Right lobe of liver (tissue), 6 donors: ENCODE measurements around the gene SPPL2A. TPM values are rescaled to one million over a fixed set of nuclear protein-coding genes. Genes with fewer than 3 reads are reported as not detected.

ENCODE experiments used
- ATAC-seq, 4 donors: fragments of 200-7000 bp; cut with Tn5 transposase; one replicate each; pipeline ENCODE4 v1.9.1; 2020; ENCODE audit warnings: mild to moderate bottlenecking in 4 of 4, moderate library complexity in 4 of 4
- DNase-seq, 3 donors: peaks; one replicate each; pipeline ENCODE4 v3.0.0-alpha.2; 2020
- H3K27ac ChIP-seq, 3 donors: fragments of 200-600 bp; one replicate each; pipeline ENCODE4 v1.8.0; 2022
- H3K27me3 ChIP-seq, 2 donors: fragments of 200-600 bp; one replicate each; pipeline ENCODE4 v1.8.0; 2022
- H3K36me3 ChIP-seq, 4 donors: fragments of 200-600 bp; sonication (generic) in 1 of 4; one replicate each; pipeline versions ENCODE4 v1.5.1 to v1.8.0; 2017 to 2022; ENCODE audit warnings: control low read depth in 1 of 4
- H3K4me1 ChIP-seq, 4 donors: fragments of 200-600 bp; sonication (generic) in 1 of 4; one replicate each; pipeline versions ENCODE4 v1.5.1 to v1.8.0; 2017 to 2022; ENCODE audit warnings: control low read depth in 1 of 4
- H3K4me3 ChIP-seq, 3 donors: fragments of 200-600 bp; one replicate each; pipeline ENCODE4 v1.8.0; 2022
- H3K9me3 ChIP-seq, 4 donors: fragments of 200-600 bp; sonication (generic) in 1 of 4; one replicate each; pipeline versions ENCODE4 v1.5.1 to v1.8.0; 2017 to 2022; ENCODE audit warnings: control low read depth in 1 of 4
- CTCF ChIP-seq, 4 donors: fragments of 200-600 bp in 3 of 4; fragments of 450-650 bp in 1 of 4; IDR thresholded peaks; one replicate each; pipeline versions ENCODE4 v1.5.1 to v1.8.0; 2016 to 2022; ENCODE audit warnings: antibody characterized with exemption in 4 of 4, mild to moderate bottlenecking in 2 of 4
- POLR2A ChIP-seq: fragments of 450-650 bp; IDR thresholded peaks from one replicate; pipeline ENCODE4 v1.6.1; 2017; ENCODE audit warnings: antibody characterized with exemption, mild to moderate bottlenecking
- whole genome bisulfite sequencing: methylation state at CpG from one replicate; pipeline ENCODE4 v1.1.6; 2018; ENCODE audit warnings: low coverage, low lambda C conversion rate; ENCODE audit not compliant: insufficient coverage; ENCODE audit errors: missing lambda C conversion rate; 5-methylcytosine and 5-hydroxymethylcytosine counted together
- intact Hi-C, 2 donors: fragments of 100-400 bp; cut with DNase I; formaldehyde crosslinking; loops; one replicate each; pipeline versions ENCODE4 v1.11.2 to v1.14.1; 2022
- total RNA-seq, 6 experiments: library from RNA; depleted of rRNA in 2 of 6; stranded (reverse); fragments of >200 nt in 2 of 6; fragmentation: NEBNext Ultra II Directional in 3 of 6; extraction: Animal tissue kit (Norgen Biotek cat#: 25700) in 3 of 6; gene quantifications; one replicate each; pipeline versions ENCODE4 v1.1.0 to v1.2.4, GENCODE V29; 2016 to 2023
- donor health status: DM: no; HTN: yes; CAD: no.
- donor health status: DM: no; HTN: no; CAD: no.
- donor health status: DM: no; HTN: no; CAD: no.
- donor health status: DM: no; HTN: yes; CAD: no.
- donor health status: DM: no; HTN: yes; CAD: no.

Gene SPPL2A
- total RNA-seq, 6 experiments from 2014 or later = 94.0 to 239 (median 120) TPM

DNA sequence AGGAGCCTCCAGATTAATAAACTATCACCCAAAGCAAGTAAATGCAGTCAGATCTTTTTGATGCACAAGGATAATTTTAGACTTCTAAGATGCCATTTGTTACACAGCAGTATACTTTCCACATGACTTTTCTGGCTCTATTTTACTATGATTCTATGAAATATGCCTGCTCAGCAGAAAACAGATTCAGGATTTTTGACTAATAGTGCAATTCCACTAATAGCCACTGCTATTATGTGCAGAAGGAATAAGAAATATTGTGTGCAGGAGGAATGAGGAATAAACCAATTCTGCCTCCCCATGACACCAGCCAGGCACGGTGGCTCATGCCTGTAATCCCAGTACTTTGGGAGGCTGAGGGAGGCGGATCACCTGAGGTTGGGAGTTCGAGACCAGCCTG is 11.5 kb upstream of the SPPL2A start:
- ATAC-seq = no peak
- Histone ChIP-seq H3K36me3 (no peaks in the 10 kb centered on the region), H3K9me3 (no peaks in the 10 kb centered on the region), H3K27ac (no peak overlapping the region), H3K27me3 (no peaks in the 10 kb centered on the region), H3K4me3 (no peak overlapping the region), H3K4me1 (no peaks in the 10 kb centered on the region)
- TF ChIP-seq CTCF (IDR thresholded peaks at IDR 0.05) (peak in 1 of 4 donors; percentile 13), POLR2A (no peak)
- 89% methylated on average over 1 of the region's 3 CpGs for WGBS
- intact Hi-C loops = no loop called here
- DNase-seq = no peak

DNA sequence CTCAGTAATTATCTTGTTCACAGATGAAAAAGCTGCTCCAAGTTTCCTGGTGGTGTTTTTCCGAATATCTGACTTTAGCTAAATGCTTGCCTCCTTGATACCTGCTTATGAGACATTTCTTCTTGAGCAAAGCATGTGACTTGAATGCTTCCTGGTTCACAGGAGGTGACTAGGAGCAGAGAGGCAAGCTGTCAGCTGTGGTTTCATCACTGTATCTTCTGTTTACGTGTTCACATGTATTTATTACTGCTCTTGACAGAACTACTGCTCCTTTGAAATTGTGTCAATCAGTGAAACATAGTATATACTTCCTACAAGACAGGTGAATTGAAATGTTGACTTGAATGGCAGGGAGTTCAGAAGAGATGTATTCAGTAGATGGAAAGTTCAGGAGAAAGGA is 8.9 kb upstream of the SPPL2A start:
- H3K36me3 ChIP-seq = no peaks in the 10 kb centered on the region
- WGBS = 41% methylated on average over 2 of the region's 2 CpGs
- H3K4me3 ChIP-seq = no peak overlapping the region
- ATAC-seq (peak in 2 of 4 donors; percentile 51 to 71), DNase-seq (no peak)
- H3K27ac ChIP-seq = no peak overlapping the region
- H3K4me1 ChIP-seq = no peaks in the 10 kb centered on the region
- no peaks in the 10 kb centered on the region for H3K9me3 ChIP-seq
- intact Hi-C loops = no loop called here
- H3K27me3 ChIP-seq = no peaks in the 10 kb centered on the region
- TF ChIP-seq POLR2A = no peak
- TF ChIP-seq CTCF (IDR thresholded peaks at IDR 0.05) = no peak

DNA sequence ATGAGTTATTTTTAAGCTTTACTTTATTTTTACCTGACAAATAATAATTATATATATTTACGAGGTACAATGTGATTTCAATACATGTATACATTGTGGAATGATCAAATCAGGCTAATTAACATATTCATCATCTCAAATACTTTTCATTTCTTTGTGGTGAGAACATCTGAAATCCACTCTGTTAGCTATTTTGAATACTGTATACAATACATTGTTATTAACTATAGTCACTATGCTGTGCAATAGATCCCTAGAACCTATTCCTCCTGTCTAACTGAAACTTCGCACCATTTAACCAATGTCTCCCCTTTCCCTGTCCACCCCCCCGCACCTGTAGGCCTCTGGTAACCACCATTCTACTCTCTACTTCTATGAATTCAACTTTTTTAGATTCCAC is 7.9 kb upstream of the SPPL2A start:
- no peak for ATAC-seq
- no peaks in the 10 kb centered on the region for H3K9me3 ChIP-seq
- no peaks in the 10 kb centered on the region for H3K27me3 ChIP-seq
- no peak overlapping the region for H3K4me3 ChIP-seq
- H3K27ac ChIP-seq = no peak overlapping the region
- no peak for TF ChIP-seq CTCF (IDR thresholded peaks at IDR 0.05)
- TF ChIP-seq POLR2A = no peak
- DNase-seq = no peak
- intact Hi-C loops = no loop called here
- H3K36me3 ChIP-seq = no peaks in the 10 kb centered on the region
- 93% methylated on average over 3 of the region's 3 CpGs for WGBS
- H3K4me1 ChIP-seq = no peaks in the 10 kb centered on the region

DNA sequence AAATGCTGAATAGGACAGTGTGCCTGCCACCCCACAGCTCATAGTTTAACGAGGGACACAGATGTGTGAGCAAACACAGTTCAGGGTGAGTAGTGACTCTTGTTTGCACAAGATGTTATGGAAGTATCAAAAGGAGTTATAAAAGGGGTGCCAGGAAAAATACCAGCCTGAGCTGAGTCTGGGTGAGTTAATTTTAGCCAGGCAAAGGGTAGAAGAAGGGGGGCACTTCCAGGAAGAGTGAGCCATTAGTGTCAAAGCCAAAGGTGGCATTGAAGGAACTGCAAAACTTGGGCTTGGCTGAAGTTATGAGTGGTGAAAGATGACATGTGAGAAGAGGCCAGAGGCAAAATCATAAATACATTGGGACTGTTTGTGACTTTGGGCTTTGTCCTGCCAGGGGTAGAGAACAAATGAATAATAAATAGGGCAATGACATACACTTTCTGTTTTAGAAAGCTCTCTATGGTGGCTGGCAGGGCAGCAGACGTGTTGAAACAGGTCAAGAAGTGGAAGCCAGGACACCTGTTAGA is 1.9 kb upstream of the SPPL2A start:
- no peak overlapping the region for H3K27ac ChIP-seq
- no peaks in the 10 kb centered on the region for H3K36me3 ChIP-seq
- whole genome bisulfite sequencing = 27% methylated on average over 2 of the region's 2 CpGs
- no peaks in the 10 kb centered on the region for H3K9me3 ChIP-seq
- no peak for ATAC-seq
- TF ChIP-seq POLR2A (no peak), CTCF (IDR thresholded peaks at IDR 0.05) (no peak)
- no peak for DNase-seq
- intact Hi-C loops = loop anchor here in 1 of 2 donors (10.0 kb wide), 1 partner anchor 83 kb away; the partner anchor contains the start of gene TRPM7
- H3K4me1 ChIP-seq = peaks cover 0 to 14% (median 0%) of the 10 kb centered on the region in 4 donors
- no peak overlapping the region for H3K4me3 ChIP-seq
- H3K27me3 ChIP-seq = no peaks in the 10 kb centered on the region
